MCF 10A (cell line): ENCODE measurements around the gene RORB. TPM values are rescaled to one million over a fixed set of nuclear protein-coding genes. Genes with fewer than 3 reads are reported as not detected.

Experiments used
- BruUV-seq: library from RNA; stranded (reverse); fragments of 400-500 nt; replicated peaks from 2 replicates; lab custom pipeline; 2021; lab: Mats Ljungman, UMichigan
- CTCF ChIA-PET: fragments of 300-600 bp; sonication (Branson Sonifier 250); formaldehyde crosslinking; extraction: SDS; loops from one replicate; lab custom pipeline; 2021; ENCODE audit warnings: antibody characterized with exemption, inconsistent platforms; lab: Yijun Ruan, JAX
- POLR2A ChIA-PET: fragments of 300-600, 350-650 bp; sonication (Branson Sonifier 250); formaldehyde crosslinking; extraction: SDS; loops from one replicate; lab custom pipeline; 2020; ENCODE audit warnings: antibody characterized with exemption, inconsistent platforms; lab: Yijun Ruan, JAX
- DNase-seq: peaks from one replicate; pipeline ENCODE4 v3.0.0-alpha.2; 2018; ENCODE audit not compliant: unreplicated experiment
- H3K27ac Mint-ChIP-seq: one replicate; pipeline ENCODE4 v1.8.0; 2022; ENCODE audit warnings: mild to moderate bottlenecking, low read depth, mixed read lengths; ENCODE audit not compliant: unreplicated experiment
- H3K27me3 Mint-ChIP-seq: one replicate; pipeline ENCODE4 v1.8.0; 2022; ENCODE audit warnings: mixed read lengths; ENCODE audit not compliant: insufficient read depth, unreplicated experiment
- H3K36me3 Mint-ChIP-seq: one replicate; pipeline ENCODE4 v1.8.0; 2022; ENCODE audit warnings: mild to moderate bottlenecking, moderate library complexity, mixed read lengths; ENCODE audit not compliant: insufficient read depth, unreplicated experiment
- H3K4me1 Mint-ChIP-seq: one replicate; pipeline ENCODE4 v1.8.0; 2022; ENCODE audit warnings: mixed read lengths; ENCODE audit not compliant: insufficient read depth, unreplicated experiment
- H3K4me3 Mint-ChIP-seq: one replicate; pipeline ENCODE4 v1.8.0; 2022; ENCODE audit warnings: mild to moderate bottlenecking, moderate library complexity, mixed read lengths; ENCODE audit not compliant: unreplicated experiment
- H3K9me3 Mint-ChIP-seq: one replicate; pipeline ENCODE4 v1.8.0; 2022; ENCODE audit warnings: mixed read lengths; ENCODE audit not compliant: unreplicated experiment
- CTCF ChIP-seq: fragments of 200-600 bp; IDR thresholded peaks from one replicate; pipeline ENCODE4 v1.8.0; 2022; ENCODE audit warnings: antibody characterized with exemption, mild to moderate bottlenecking; ENCODE audit not compliant: unreplicated experiment
- intact Hi-C: fragments of 100-400 bp; cut with micrococcal nuclease; formaldehyde crosslinking; loops from 2 replicates; pipeline ENCODE4 v1.14.1; 2022
- total RNA-seq: library from RNA; stranded (reverse); gene quantifications from 2 replicates; pipeline ENCODE4 v1.2.3, GENCODE V29; 2022

The RORB gene
- total RNA-seq, 1 experiment from 2014 or later = not detected

- Mint-ChIP-seq H3K4me1 (no peaks in the 10 kb centered on the region), H3K27ac (no peak overlapping the region)
Measured at GRCh38 chr9:74643303-74643923, 146.3 kb downstream of the RORB start.

DNA sequence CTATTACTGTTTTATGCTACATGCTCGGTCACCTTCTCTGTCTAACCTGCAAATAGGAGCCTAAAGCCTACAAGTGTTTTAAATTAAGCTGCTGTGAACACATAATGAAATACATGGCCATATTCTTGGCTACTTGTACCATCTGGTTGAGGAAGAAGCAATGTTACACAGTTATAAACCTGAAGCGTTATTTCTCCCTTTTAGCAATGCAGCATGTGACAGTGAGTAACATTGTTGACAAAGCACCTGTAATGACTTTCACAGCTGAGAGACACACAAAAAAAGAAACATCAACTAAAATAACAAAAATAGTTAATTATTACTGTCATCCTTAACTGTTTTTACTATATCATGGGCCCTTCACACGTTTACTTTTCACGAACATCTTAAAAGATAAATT is 146.9 kb downstream of the RORB start:
- DNase-seq = no peak
- Mint-ChIP-seq H3K36me3 (no peaks in the 10 kb centered on the region), H3K9me3 (no peaks in the 10 kb centered on the region), H3K4me1 (no peaks in the 10 kb centered on the region), H3K27ac (no peak overlapping the region), H3K4me3 (no peak overlapping the region), H3K27me3 (peaks cover 83% of the 10 kb centered on the region)
- intact Hi-C loops = loop anchor here (2.0 kb wide), 1 partner anchor 99 kb away; no protein-coding TSS in a partner anchor
- ChIA-PET POLR2A (no interaction called here), CTCF (interaction anchor here (0.6 to 2.1 kb wide), 18 partner anchors 9 to 1443 kb away, joined by 3 to 12 read pairs (median 3); no protein-coding TSS in a partner anchor)
- BruUV-seq = no TSS peak
- no peak for TF ChIP-seq CTCF

More at GRCh38 chr9:74643303-74643923, 146.3 kb downstream of the RORB start:
- BruUV-seq = no TSS peak
- CTCF ChIA-PET = interaction anchor here (0.6 to 2.1 kb wide), 14 partner anchors 9 to 1442 kb away, joined by 3 to 12 read pairs (median 4); no protein-coding TSS in a partner anchor
- TF ChIP-seq CTCF = no peak
- Mint-ChIP-seq H3K36me3 (no peaks in the 10 kb centered on the region), H3K4me3 (no peak overlapping the region), H3K9me3 (no peaks in the 10 kb centered on the region), H3K27me3 (peaks cover 83% of the 10 kb centered on the region)
- POLR2A ChIA-PET = no interaction called here
- no peak for DNase-seq
- intact Hi-C loops = no loop called here

GRCh38 chr9:74645007-74645639 is 148.0 kb downstream of the RORB start:
- no TSS peak for BruUV-seq
- no peak overlapping the region for H3K4me3 Mint-ChIP-seq
- no peaks in the 10 kb centered on the region for H3K4me1 Mint-ChIP-seq
- TF ChIP-seq CTCF = peak; percentile 64
- peak; percentile 33 for DNase-seq
- no peak overlapping the region for H3K27ac Mint-ChIP-seq
- intact Hi-C loops = loop anchor here (1.0 to 2.0 kb wide), 2 partner anchors 98 to 962 kb away; no protein-coding TSS in a partner anchor
- H3K9me3 Mint-ChIP-seq = no peaks in the 10 kb centered on the region
- no peaks in the 10 kb centered on the region for H3K36me3 Mint-ChIP-seq
- POLR2A ChIA-PET = no interaction called here
- CTCF ChIA-PET = interaction anchor here (1.0 to 1.2 kb wide), 2 partner anchors 8 to 18 kb away, joined by 4 to 5 read pairs; no protein-coding TSS in a partner anchor
- peaks cover 83% of the 10 kb centered on the region for H3K27me3 Mint-ChIP-seq

GRCh38 chr9:74653410-74654080 is 156.4 kb downstream of the RORB start:
- Mint-ChIP-seq H3K4me1 (no peaks in the 10 kb centered on the region), H3K36me3 (no peaks in the 10 kb centered on the region), H3K27ac (no peak overlapping the region), H3K4me3 (no peak overlapping the region), H3K9me3 (no peaks in the 10 kb centered on the region), H3K27me3 (peaks cover 84% of the 10 kb centered on the region)
- BruUV-seq = no TSS peak
- POLR2A ChIA-PET = no interaction called here
- no peak for TF ChIP-seq CTCF
- CTCF ChIA-PET = interaction anchor here (0.6 to 1.6 kb wide), 2 partner anchors 10 to 440 kb away, joined by 6 read pairs; no protein-coding TSS in a partner anchor
- intact Hi-C loops = no loop called here
- DNase-seq = no peak
